ENCODE data around the gene HNRNPA0.

The HNRNPA0 gene

GRCh38 chr5:137733006-137733405 lies 21.2 kb downstream of the HNRNPA0 start:
- TF ChIP-seq, protein P1, sequence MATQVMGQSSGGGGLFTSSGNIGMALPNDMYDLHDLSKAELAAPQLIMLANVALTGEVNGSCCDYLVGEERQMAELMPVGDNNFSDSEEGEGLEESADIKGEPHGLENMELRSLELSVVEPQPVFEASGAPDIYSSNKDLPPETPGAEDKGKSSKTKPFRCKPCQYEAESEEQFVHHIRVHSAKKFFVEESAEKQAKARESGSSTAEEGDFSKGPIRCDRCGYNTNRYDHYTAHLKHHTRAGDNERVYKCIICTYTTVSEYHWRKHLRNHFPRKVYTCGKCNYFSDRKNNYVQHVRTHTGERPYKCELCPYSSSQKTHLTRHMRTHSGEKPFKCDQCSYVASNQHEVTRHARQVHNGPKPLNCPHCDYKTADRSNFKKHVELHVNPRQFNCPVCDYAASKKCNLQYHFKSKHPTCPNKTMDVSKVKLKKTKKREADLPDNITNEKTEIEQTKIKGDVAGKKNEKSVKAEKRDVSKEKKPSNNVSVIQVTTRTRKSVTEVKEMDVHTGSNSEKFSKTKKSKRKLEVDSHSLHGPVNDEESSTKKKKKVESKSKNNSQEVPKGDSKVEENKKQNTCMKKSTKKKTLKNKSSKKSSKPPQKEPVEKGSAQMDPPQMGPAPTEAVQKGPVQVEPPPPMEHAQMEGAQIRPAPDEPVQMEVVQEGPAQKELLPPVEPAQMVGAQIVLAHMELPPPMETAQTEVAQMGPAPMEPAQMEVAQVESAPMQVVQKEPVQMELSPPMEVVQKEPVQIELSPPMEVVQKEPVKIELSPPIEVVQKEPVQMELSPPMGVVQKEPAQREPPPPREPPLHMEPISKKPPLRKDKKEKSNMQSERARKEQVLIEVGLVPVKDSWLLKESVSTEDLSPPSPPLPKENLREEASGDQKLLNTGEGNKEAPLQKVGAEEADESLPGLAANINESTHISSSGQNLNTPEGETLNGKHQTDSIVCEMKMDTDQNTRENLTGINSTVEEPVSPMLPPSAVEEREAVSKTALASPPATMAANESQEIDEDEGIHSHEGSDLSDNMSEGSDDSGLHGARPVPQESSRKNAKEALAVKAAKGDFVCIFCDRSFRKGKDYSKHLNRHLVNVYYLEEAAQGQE (IDR thresholded peaks at IDR 0.05; ENCODE audit: insufficient read depth in 1 of 2, low read depth in 2 of 2, low read length in 2 of 2), result no peak
- TF ChIP-seq TAF1 (IDR thresholded peaks at IDR 0.05; ENCODE audit: borderline replicate concordance, insufficient read depth, low read length), result no peak
- no peak for TF ChIP-seq FOXP2 (optimal IDR thresholded peaks at IDR 0.05; ENCODE audit: borderline replicate concordance, extremely low read depth, extremely low read length, insufficient read depth)
- TF ChIP-seq SIN3A (IDR thresholded peaks at IDR 0.05; ENCODE audit: borderline replicate concordance, insufficient read depth, low read length), result no peak
- TF ChIP-seq POLR2AphosphoS5 (IDR thresholded peaks at IDR 0.05; ENCODE audit: low read depth, low read length), result no peak

- TF ChIP-seq TAF1 (IDR thresholded peaks at IDR 0.05; ENCODE audit: borderline replicate concordance, insufficient read depth, low read length) (no peak), POLR2AphosphoS5 (IDR thresholded peaks at IDR 0.05; ENCODE audit: low read depth, low read length) (no peak), FOXP2 (optimal IDR thresholded peaks at IDR 0.05; ENCODE audit: borderline replicate concordance, extremely low read depth, extremely low read length, insufficient read depth) (no peak), SIN3A (IDR thresholded peaks at IDR 0.05; ENCODE audit: borderline replicate concordance, insufficient read depth, low read length) (no peak)
- TF ChIP-seq, protein P1 (IDR thresholded peaks at IDR 0.05; ENCODE audit: insufficient read depth in 1 of 2, low read depth in 2 of 2, low read length in 2 of 2), result no peak
Measured at GRCh38 chr5:137731176-137731575, 23.0 kb downstream of the HNRNPA0 start.

DNA sequence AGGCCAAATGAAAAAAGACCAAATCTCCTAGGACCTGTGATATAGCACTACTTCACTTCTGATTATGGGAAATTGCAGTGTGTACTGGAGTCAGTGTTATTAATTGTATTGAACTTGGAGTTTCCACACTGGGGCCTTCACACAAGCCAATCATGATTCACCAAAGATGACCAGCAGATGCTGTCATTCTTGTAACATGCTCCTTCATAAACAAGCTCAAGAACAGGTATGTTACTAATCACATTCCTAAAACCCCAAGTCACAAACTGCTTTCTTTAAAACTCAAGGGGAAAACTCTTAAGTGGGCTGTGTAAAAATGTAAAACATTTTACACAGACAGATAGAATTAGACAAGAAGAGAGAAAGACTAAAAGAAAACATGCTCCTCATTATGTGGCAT lies 23.8 kb downstream of the HNRNPA0 start:
- TF ChIP-seq FOXP2 (optimal IDR thresholded peaks at IDR 0.05; ENCODE audit: borderline replicate concordance, extremely low read depth, extremely low read length, insufficient read depth) (no peak), POLR2AphosphoS5 (IDR thresholded peaks at IDR 0.05; ENCODE audit: low read depth, low read length) (no peak), SIN3A (IDR thresholded peaks at IDR 0.05; ENCODE audit: borderline replicate concordance, insufficient read depth, low read length) (no peak), TAF1 (IDR thresholded peaks at IDR 0.05; ENCODE audit: borderline replicate concordance, insufficient read depth, low read length) (no peak)
- TF ChIP-seq, protein P1 (IDR thresholded peaks at IDR 0.05; ENCODE audit: insufficient read depth in 1 of 2, low read depth in 2 of 2, low read length in 2 of 2), result no peak

DNA sequence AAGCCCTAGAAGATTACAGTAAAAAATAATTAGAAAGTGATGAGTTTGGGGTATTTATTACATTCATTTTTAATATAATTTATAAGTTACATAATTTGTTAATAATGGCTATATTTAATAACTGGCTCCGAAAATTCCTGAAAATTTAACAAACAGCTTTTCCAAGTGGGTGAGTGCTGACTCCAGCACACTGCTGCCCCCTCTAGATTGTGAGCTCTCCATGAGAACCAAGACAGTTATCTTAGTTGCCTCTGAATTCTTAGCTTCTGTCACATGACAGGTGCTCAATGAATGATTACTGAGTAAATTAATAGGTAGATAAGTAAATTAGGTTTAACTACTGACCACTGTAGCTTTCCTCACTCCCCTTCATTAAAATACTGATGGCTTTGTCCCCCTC lies 26.1 kb downstream of the HNRNPA0 start:
- TF ChIP-seq SIN3A (IDR thresholded peaks at IDR 0.05; ENCODE audit: borderline replicate concordance, insufficient read depth, low read length), result no peak
- no peak for TF ChIP-seq TAF1 (IDR thresholded peaks at IDR 0.05; ENCODE audit: borderline replicate concordance, insufficient read depth, low read length)
- TF ChIP-seq, protein P1 (IDR thresholded peaks at IDR 0.05; ENCODE audit: insufficient read depth in 1 of 2, low read depth in 2 of 2, low read length in 2 of 2), result no peak
- TF ChIP-seq FOXP2 (optimal IDR thresholded peaks at IDR 0.05; ENCODE audit: borderline replicate concordance, extremely low read depth, extremely low read length, insufficient read depth), result no peak
- TF ChIP-seq POLR2AphosphoS5 (IDR thresholded peaks at IDR 0.05; ENCODE audit: low read depth, low read length), result no peak

- TF ChIP-seq, protein P1 (IDR thresholded peaks at IDR 0.05; ENCODE audit: insufficient read depth in 1 of 2, low read depth in 2 of 2, low read length in 2 of 2), result no peak
- TF ChIP-seq SIN3A (IDR thresholded peaks at IDR 0.05; ENCODE audit: borderline replicate concordance, insufficient read depth, low read length), result no peak
- TF ChIP-seq FOXP2 (optimal IDR thresholded peaks at IDR 0.05; ENCODE audit: borderline replicate concordance, extremely low read depth, extremely low read length, insufficient read depth), result no peak
- TF ChIP-seq POLR2AphosphoS5 (IDR thresholded peaks at IDR 0.05; ENCODE audit: low read depth, low read length), result no peak
- TF ChIP-seq TAF1 (IDR thresholded peaks at IDR 0.05; ENCODE audit: borderline replicate concordance, insufficient read depth, low read length), result no peak
Measured at GRCh38 chr5:137727623-137728022, 26.5 kb downstream of the HNRNPA0 start.
